Retinal pigment epithelial cell (primary cell): ENCODE results near the gene NMUR2.

ENCODE experiments used
- DNase-seq: peaks from one replicate; pipeline ENCODE4 v3.0.0-alpha.2; 2010; ENCODE audit warnings: low read depth
- H3K4me3 ChIP-seq: 2 replicates; pipeline ENCODE4 v1.5.1; 2011; ENCODE audit warnings: mild to moderate bottlenecking, low read length, control low read depth, moderate library complexity
- CTCF ChIP-seq: conservative IDR thresholded peaks from 2 replicates; pipeline ENCODE4 v1.5.1; 2011; ENCODE audit warnings: low read depth, low read length, control low read depth, inconsistent platforms

Gene NMUR2

GRCh38 chr5:152358861-152359568, 46.1 kb downstream of the NMUR2 start:
- no peak for TF ChIP-seq CTCF
- H3K4me3 ChIP-seq: no peak overlapping the region

GRCh38 chr5:152356506-152356905, 48.6 kb downstream of the NMUR2 start:
- no peak for DNase-seq
- H3K4me3 ChIP-seq: no peak overlapping the region
- no peak for TF ChIP-seq CTCF

More at GRCh38 chr5:152358861-152359568, 46.1 kb downstream of the NMUR2 start:
- no peak for DNase-seq

GRCh38 chr5:152355061-152355460, 50.0 kb downstream of the NMUR2 start:
- no peak for DNase-seq
- TF ChIP-seq CTCF: no peak

GRCh38 chr5:152353001-152353400, 52.1 kb downstream of the NMUR2 start:
- no peak overlapping the region for H3K4me3 ChIP-seq
- no peak for DNase-seq
- no peak for TF ChIP-seq CTCF

More at GRCh38 chr5:152355061-152355460, 50.0 kb downstream of the NMUR2 start:
- H3K4me3 ChIP-seq: no peak overlapping the region

GRCh38 chr5:152349683-152350526, 55.2 kb downstream of the NMUR2 start:
- TF ChIP-seq CTCF: peak; percentile 99
- DNase-seq: no peak
- H3K4me3 ChIP-seq: no peak overlapping the region
